ENCODE data around the gene FOXL2. TPM values are rescaled to one million over a fixed set of nuclear protein-coding genes. Genes with fewer than 3 reads are reported as not detected.

FOXL2 gene
- total and polyA plus RNA-seq, 4 donors, result not detected

DNA sequence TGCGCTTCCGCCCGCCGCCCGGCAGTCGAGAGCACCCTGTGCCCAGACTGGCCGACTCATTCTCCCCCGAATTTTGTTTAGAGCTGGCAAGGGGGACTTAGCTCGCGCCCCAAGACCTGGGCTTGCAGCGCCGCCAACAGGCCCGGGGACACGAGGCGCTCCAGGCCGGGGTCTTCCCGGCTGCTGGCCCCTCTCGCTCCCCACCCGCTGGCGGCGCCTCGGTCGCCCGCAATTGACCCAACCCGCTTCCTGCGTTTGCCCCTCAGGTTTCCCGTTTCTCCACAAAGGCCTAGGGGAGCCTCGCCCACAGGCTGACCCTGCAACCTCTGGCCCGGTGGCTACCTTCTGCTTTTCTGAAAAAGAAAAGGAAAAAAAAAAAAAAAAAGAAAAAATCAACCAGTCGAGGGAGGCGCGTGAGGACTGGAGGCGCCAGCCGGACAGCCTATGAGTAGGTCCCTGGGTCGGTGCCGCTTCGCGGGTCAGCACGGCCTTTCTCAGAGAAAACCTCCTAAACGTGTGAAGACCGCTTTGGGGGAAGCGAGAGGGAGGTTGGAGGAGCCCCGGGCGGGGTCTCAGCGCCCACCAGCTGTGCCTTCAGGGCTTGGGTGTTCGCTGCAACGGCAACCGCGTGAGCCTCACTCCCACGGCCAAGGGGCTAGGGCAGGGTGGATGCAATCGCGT lies 7.2 kb downstream of the FOXL2 start:
- Histone ChIP-seq H3K4me1 (ENCODE audit: control insufficient read depth in 4 of 4, insufficient read depth in 4 of 4, low read length in 3 of 4) (peaks cover 18 to 41% (median 21%) of the 10 kb centered on the region in 4 donors), H3K27ac (ENCODE audit: low read depth in 1 of 2, low read length in 2 of 2) (no peak overlapping the region), H3K9me3 (ENCODE audit: control insufficient read depth in 4 of 4, low read length in 3 of 4) (no peaks in the 10 kb centered on the region), H3K9ac (ENCODE audit: low read depth in 1 of 2, low read length in 2 of 2) (no peak overlapping the region), H3K27me3 (ENCODE audit: control insufficient read depth in 4 of 4, insufficient read depth in 4 of 4, low read length in 3 of 4) (peaks cover 13 to 32% (median 21%) of the 10 kb centered on the region in 4 donors), H3K36me3 (ENCODE audit: control insufficient read depth in 4 of 4, insufficient read depth in 3 of 4, low read depth in 1 of 4, low read length in 3 of 4) (no peaks in the 10 kb centered on the region), H3K4me3 (ENCODE audit: low read depth in 1 of 3, low read length in 3 of 3) (no peak overlapping the region)
- TF ChIP-seq, protein P1, sequence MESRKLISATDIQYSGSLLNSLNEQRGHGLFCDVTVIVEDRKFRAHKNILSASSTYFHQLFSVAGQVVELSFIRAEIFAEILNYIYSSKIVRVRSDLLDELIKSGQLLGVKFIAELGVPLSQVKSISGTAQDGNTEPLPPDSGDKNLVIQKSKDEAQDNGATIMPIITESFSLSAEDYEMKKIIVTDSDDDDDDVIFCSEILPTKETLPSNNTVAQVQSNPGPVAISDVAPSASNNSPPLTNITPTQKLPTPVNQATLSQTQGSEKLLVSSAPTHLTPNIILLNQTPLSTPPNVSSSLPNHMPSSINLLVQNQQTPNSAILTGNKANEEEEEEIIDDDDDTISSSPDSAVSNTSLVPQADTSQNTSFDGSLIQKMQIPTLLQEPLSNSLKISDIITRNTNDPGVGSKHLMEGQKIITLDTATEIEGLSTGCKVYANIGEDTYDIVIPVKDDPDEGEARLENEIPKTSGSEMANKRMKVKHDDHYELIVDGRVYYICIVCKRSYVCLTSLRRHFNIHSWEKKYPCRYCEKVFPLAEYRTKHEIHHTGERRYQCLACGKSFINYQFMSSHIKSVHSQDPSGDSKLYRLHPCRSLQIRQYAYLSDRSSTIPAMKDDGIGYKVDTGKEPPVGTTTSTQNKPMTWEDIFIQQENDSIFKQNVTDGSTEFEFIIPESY (IDR thresholded peaks at IDR 0.05), result no peak
- TF ChIP-seq ATF3 (IDR thresholded peaks at IDR 0.05), result no peak
- TF ChIP-seq JUND (IDR thresholded peaks at IDR 0.05), result no peak
- TF ChIP-seq YY1 (IDR thresholded peaks at IDR 0.05), result no peak
- no peak for TF ChIP-seq FOXA1 (IDR thresholded peaks at IDR 0.05)
- no peak for TF ChIP-seq RXRA (IDR thresholded peaks at IDR 0.05)
- TF ChIP-seq MAX (IDR thresholded peaks at IDR 0.05), result no peak
- DNase-seq (ENCODE audit: low spot score), result no peak
- WGBS, result 7% methylated on average over 52 of the region's 52 CpGs

DNA sequence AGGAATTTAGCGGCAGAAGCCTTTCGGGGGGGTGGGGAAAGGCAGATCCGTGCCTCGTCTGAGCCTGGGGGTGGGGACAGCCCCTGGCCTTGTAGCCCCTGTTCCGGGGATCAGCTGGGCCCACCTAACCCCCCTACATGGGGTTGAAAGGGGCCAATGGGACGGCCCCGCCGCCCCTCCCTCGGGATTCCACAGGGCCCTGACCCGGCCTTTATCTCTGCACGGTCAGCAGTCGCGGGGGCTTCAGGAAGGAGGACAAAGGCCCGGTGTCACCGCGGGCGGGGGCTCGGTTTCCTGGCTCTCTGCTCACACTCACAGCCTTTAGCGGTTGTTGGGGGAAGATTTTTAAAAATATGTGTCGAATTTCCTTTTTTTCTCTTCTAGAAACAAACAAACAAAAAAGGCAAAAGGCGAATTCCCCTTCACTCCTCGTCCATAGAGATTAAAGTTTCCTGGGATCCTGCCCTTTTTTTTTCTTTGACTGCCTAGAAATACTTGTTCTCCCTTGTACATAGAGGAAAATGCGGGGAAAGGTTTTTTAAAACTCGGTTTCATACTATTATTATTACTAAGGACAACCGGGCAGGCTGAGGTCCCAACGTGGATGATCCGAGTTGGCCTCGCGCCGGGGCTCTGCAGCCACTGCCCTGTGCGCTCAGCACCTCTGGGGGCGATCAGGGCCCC lies 7.9 kb downstream of the FOXL2 start:
- Histone ChIP-seq H3K9ac (ENCODE audit: low read depth in 1 of 2, low read length in 2 of 2) (no peak overlapping the region), H3K4me1 (ENCODE audit: control insufficient read depth in 4 of 4, insufficient read depth in 4 of 4, low read length in 3 of 4) (peaks cover 18 to 37% (median 19%) of the 10 kb centered on the region in 4 donors), H3K4me3 (ENCODE audit: low read depth in 1 of 3, low read length in 3 of 3) (no peak overlapping the region), H3K9me3 (ENCODE audit: control insufficient read depth in 4 of 4, low read length in 3 of 4) (no peaks in the 10 kb centered on the region), H3K27ac (ENCODE audit: low read depth in 1 of 2, low read length in 2 of 2) (no peak overlapping the region), H3K27me3 (ENCODE audit: control insufficient read depth in 4 of 4, insufficient read depth in 4 of 4, low read length in 3 of 4) (peaks cover 13 to 32% (median 19%) of the 10 kb centered on the region in 4 donors), H3K36me3 (ENCODE audit: control insufficient read depth in 4 of 4, insufficient read depth in 3 of 4, low read depth in 1 of 4, low read length in 3 of 4) (no peaks in the 10 kb centered on the region)
- WGBS, result 6% methylated on average over 32 of the region's 32 CpGs
- DNase-seq (ENCODE audit: low spot score), result no peak
- TF ChIP-seq SP1 (IDR thresholded peaks at IDR 0.05), result no peak
- TF ChIP-seq, protein P1 (IDR thresholded peaks at IDR 0.05), result no peak
- TF ChIP-seq CTCF (IDR thresholded peaks at IDR 0.05; ENCODE audit: low read depth, low read length, missing input control), result no peak
- TF ChIP-seq ATF3 (IDR thresholded peaks at IDR 0.05), result no peak
- TF ChIP-seq JUND (IDR thresholded peaks at IDR 0.05), result no peak
- no peak for TF ChIP-seq EGR1 (IDR thresholded peaks at IDR 0.05; ENCODE audit: low read depth in 2 of 2)
- TF ChIP-seq HNF4A (conservative IDR thresholded peaks at IDR 0.05), result no peak
- TF ChIP-seq HNF4G (IDR thresholded peaks at IDR 0.05), result no peak
- TF ChIP-seq TAF1 (conservative IDR thresholded peaks at IDR 0.05), result no peak
- no peak for TF ChIP-seq GABPA (IDR thresholded peaks at IDR 0.05 in 1 of 2, conservative IDR thresholded peaks at IDR 0.05 in 1 of 2)
- no peak for TF ChIP-seq YY1 (IDR thresholded peaks at IDR 0.05)
- no peak for TF ChIP-seq RAD21 (IDR thresholded peaks at IDR 0.05)
- no peak for TF ChIP-seq FOXA1 (IDR thresholded peaks at IDR 0.05)
- TF ChIP-seq RXRA (IDR thresholded peaks at IDR 0.05), result no peak
- TF ChIP-seq NR2F2 (IDR thresholded peaks at IDR 0.05), result no peak
- TF ChIP-seq FOXA2 (IDR thresholded peaks at IDR 0.05), result no peak
- TF ChIP-seq REST (IDR thresholded peaks at IDR 0.05), result no peak
- no peak for TF ChIP-seq MAX (IDR thresholded peaks at IDR 0.05)

Measured in liver (tissue), 9 donors.